Upper lobe of left lung (tissue), 4 donors: ENCODE results near the gene BORCS5.

Experiments
- CTCF ChIP-seq, 6 experiments: fragments of 450-650 bp in 4 of 6; fragments of 200-600 bp in 2 of 6; sonication (generic) in 2 of 6; IDR thresholded peaks; one replicate each; pipeline ENCODE4 v1.5.1; 2016 to 2019; ENCODE audit warnings: antibody characterized with exemption in 6 of 6
- EP300 ChIP-seq, 4 donors: sonication (generic); formaldehyde crosslinking; IDR thresholded peaks; one replicate each; pipeline ENCODE4 v1.5.1; 2017; ENCODE audit warnings: antibody characterized with exemption in 4 of 4, control low read depth in 2 of 4
- POLR2A ChIP-seq, 4 donors: fragments of 450-650 bp; IDR thresholded peaks; one replicate each; pipeline ENCODE4 v1.5.1; 2016 to 2017; ENCODE audit warnings: antibody characterized with exemption in 4 of 4, mild to moderate bottlenecking in 2 of 4
- POLR2AphosphoS5 ChIP-seq, 2 donors: sonication (generic); formaldehyde crosslinking; IDR thresholded peaks; one replicate each; pipeline ENCODE4 v1.5.1; 2017; ENCODE audit warnings: antibody characterized with exemption in 2 of 2

- TF ChIP-seq CTCF (IDR thresholded peaks at IDR 0.05) (no peak), POLR2AphosphoS5 (IDR thresholded peaks at IDR 0.05) (no peak), POLR2A (IDR thresholded peaks at IDR 0.05) (no peak), EP300 (IDR thresholded peaks at IDR 0.05) (no peak)
Observed at GRCh38 chr12:12492547-12492946, 135.7 kb downstream of the BORCS5 start.
